ENCODE measurements around the gene DAD1.
A peak's percentile ranks its signal among the peaks of the same experiment; 100 is the strongest.
"Not testable (repeated sequence)": the region's sequence is repeated elsewhere in the genome, so short reads cannot be mapped to it uniquely, and the experiment has no call there.

Gene DAD1

DNA sequence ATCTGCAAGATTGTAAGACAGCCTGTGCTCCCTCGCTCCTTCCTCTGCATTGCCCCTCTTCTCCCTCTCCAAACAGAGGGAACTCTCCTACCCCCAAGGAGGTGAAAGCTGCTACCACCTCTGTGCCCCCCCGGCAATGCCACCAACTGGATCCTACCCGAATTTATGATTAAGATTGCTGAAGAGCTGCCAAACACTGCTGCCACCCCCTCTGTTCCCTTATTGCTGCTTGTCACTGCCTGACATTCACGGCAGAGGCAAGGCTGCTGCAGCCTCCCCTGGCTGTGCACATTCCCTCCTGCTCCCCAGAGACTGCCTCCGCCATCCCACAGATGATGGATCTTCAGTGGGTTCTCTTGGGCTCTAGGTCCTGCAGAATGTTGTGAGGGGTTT lies 37.4 kb downstream of the DAD1 start:
- no peak for DNase-seq

DNA sequence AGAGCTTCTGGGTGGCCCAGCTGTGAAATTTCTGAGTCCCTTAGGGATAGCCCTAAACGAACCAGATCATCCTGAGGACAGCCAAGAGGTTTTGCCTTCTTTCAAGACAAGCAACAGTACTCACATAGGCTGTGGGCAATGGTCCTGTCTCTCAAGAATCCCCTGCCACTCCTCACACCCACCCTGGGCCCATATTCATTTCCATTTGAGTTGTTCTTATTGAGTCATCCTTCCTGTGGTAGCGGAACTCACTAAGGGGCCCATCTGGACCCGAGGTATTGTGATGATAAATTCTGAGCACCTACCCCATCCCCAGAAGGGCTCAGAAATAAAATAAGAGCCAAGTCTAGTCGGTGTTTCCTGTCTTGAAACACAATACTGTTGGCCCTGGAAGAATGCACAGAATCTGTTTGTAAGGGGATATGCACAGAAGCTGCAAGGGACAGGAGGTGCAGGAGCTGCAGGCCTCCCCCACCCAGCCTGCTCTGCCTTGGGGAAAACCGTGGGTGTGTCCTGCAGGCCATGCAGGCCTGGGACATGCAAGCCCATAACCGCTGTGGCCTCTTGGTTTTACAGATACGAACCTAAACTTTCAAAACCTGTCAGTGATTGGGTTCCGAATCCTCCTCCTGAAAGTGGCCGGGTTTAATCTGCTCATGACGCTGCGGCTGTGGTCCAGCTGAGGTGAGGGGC lies 38.9 kb downstream of the DAD1 start:
- peak; percentile 81 for DNase-seq

DNA sequence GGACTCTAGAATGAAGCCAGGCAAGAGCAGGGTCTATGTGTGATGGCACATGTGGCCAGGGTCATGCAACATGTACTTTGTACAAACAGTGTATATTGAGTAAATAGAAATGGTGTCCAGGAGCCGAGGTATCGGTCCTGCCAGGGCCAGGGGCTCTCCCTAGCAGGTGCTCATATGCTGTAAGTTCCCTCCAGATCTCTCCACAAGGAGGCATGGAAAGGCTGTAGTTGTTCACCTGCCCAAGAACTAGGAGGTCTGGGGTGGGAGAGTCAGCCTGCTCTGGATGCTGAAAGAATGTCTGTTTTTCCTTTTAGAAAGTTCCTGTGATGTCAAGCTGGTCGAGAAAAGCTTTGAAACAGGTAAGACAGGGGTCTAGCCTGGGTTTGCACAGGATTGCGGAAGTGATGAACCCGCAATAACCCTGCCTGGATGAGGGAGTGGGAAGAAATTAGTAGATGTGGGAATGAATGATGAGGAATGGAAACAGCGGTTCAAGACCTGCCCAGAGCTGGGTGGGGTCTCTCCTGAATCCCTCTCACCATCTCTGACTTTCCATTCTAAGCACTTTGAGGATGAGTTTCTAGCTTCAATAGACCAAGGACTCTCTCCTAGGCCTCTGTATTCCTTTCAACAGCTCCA lies 39.6 kb downstream of the DAD1 start:
- DNase-seq = no peak

DNA sequence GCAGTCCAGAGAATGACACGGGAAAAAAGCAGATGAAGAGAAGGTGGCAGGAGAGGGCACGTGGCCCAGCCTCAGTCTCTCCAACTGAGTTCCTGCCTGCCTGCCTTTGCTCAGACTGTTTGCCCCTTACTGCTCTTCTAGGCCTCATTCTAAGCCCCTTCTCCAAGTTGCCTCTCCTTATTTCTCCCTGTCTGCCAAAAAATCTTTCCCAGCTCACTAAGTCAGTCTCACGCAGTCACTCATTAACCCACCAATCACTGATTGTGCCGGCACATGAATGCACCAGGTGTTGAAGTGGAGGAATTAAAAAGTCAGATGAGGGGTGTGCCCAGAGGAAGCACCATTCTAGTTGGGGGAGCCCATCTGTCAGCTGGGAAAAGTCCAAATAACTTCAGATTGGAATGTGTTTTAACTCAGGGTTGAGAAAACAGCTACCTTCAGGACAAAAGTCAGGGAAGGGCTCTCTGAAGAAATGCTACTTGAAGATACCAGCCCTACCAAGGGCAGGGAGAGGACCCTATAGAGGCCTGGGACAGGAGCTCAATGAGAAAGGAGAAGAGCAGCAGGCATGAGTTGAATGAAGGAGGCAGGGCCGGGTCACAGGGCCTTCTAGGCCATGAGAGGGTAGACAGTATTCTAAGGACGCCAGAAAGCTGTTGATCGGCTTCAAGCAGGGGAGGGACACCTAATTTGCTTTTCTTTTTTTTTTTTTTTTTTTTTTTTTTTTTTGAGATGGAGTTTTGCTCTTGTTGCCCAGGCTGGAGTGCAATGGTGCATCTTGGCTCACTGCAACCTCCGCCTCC lies 40.9 kb downstream of the DAD1 start:
- DNase-seq = no peak

DNA sequence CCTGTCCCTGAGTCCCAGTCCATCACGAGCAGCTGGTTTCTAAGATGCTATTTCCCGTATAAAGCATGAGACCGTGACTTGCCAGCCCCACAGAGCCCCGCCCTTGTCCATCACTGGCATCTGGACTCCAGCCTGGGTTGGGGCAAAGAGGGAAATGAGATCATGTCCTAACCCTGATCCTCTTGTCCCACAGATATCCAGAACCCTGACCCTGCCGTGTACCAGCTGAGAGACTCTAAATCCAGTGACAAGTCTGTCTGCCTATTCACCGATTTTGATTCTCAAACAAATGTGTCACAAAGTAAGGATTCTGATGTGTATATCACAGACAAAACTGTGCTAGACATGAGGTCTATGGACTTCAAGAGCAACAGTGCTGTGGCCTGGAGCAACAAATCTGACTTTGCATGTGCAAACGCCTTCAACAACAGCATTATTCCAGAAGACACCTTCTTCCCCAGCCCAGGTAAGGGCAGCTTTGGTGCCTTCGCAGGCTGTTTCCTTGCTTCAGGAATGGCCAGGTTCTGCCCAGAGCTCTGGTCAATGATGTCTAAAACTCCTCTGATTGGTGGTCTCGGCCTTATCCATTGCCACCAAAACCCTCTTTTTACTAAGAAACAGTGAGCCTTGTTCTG lies 41.6 kb downstream of the DAD1 start:
- DNase-seq = peak; percentile 30

DNA sequence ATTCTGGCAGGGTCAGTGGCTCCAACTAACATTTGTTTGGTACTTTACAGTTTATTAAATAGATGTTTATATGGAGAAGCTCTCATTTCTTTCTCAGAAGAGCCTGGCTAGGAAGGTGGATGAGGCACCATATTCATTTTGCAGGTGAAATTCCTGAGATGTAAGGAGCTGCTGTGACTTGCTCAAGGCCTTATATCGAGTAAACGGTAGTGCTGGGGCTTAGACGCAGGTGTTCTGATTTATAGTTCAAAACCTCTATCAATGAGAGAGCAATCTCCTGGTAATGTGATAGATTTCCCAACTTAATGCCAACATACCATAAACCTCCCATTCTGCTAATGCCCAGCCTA lies 42.3 kb downstream of the DAD1 start:
- DNase-seq = no peak

DNA sequence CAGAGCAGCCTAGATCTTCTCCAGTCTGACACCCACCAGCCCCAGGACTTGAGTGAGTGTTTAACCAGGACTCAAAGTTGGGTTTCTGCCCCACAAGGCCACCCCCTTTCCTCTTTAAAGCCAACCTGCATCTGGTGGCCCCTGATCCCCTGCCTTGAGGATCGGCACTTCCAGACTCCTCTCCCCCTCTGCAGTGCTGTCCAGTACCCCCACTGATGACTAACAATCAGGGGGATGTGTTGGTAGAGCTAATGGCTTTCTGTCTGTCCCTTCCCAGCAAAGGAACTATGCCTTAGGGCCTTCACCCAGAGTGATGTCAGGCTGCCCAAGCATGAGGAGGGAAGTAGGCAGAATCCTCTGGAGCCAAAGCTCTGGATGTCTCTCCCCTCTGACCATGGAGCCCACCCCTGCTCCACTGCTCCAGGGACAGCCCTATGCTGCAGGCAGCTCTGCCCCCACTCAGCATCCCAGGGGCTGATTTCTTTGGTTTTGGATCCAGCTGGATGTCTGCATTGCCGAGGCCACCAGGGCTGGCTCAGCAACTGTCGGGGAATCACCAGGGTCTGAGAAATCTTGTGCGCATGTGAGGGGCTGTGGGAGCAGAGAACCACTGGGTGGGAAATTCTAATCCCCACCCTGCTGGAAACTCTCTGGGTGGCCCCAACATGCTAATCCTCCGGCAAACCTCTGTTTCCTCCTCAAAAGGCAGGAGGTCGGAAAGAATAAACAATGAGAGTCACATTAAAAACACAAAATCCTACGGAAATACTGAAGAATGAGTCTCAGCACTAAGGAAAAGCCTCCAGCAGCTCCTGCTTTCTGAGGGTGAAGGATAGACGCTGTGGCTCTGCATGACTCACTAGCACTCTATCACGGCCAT lies 42.9 kb downstream of the DAD1 start:
- peak; percentile 54 for DNase-seq

DNA sequence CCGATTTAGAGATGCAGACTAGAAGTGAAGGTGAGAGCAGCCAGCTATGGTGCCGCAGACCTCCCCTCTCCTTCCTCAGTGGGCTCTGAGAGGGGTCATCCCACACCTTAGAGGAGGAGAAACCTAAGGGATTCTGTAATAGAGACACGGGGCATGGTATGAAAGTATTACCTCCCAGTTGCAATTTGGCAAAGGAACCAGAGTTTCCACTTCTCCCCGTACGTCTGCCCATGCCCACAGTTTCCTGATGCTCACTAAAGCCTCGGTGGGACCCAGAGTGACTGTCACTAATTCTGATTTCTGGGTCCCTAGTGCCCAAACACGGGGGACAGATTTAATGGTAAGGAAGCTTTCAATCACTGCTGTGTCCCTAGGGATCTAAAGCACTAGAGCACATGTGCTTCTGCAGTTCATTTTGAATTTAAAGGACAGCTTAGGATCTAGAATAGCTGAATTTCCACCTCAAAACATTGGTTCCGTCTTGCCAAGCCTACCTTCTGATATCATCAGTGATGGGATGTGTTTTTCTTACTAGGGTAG lies 44.1 kb downstream of the DAD1 start:
- no peak for DNase-seq

DNA sequence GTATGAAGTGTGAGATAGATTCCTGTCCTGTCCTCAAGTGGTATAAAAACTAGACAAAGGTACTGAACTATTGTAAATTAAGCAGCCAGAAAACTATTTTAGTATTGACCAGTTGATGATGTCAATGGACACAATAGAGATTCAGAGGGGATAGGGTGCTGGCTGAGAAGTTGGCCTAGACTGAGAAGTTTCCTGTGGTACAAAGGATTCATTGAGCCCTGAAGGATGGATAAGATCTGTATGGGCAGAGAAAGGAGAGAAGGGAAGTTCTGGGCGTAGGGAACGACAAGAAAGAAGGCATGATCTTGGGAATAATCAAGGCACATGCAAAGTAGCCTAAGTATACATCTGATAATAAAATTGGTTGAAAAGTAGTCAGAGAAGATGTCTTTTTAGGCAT lies 44.6 kb downstream of the DAD1 start:
- no peak for DNase-seq

DNA sequence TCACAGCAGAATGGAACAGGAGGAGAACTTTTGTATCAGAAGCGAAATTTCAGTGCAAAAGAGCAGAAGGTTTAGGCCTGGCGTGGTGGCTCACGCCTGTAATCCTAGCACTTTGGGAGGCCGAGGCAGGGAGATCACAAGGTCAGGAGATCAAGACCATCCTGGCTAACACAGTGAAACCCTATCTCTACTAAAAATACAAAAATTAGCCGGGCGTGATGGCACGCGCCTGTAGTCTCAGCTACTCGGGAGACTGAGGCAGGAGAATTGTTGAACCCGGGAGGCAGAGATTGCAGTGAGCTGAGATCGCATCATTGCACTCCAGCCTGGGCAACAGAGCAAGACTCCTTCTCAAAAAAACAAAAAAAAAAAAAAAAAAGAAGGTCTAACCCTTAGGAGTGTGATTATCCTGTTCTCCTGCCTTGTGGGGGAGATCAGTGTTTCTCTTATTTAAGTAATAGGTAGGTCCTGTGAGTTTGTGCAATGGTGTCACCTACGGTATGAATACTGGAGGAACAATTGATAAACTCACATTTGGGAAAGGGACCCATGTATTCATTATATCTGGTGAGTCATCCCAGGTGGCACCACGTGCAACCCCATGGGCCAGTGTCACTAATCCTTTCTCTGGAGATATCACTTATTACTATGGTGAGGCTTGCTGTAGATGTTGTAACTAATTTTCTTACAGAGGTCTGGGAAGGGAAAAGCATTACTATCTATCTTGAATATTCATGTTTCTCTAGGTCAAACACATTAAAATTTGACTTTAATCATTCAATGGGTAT lies 45.3 kb downstream of the DAD1 start:
- not testable (repeated sequence) for DNase-seq

DNA sequence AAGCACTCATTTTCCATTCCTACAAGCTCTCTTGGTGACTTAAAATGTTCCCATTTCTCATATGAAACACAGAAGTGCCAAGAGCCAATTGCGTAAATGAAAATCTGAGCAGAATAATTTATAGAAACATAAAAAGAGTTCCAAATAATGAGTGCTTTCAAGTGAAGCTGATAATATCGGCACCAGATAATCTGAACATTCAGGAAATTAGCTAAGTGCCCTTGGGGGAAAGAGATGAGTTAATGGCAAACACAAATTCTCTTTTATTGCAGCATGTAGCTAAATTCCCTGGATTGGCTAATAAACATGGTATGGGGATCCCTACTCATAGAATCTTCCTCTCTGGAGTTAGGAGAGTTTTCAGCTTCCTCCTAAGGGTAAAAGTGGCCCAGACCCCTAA lies 46.7 kb downstream of the DAD1 start:
- DNase-seq = no peak

DNA sequence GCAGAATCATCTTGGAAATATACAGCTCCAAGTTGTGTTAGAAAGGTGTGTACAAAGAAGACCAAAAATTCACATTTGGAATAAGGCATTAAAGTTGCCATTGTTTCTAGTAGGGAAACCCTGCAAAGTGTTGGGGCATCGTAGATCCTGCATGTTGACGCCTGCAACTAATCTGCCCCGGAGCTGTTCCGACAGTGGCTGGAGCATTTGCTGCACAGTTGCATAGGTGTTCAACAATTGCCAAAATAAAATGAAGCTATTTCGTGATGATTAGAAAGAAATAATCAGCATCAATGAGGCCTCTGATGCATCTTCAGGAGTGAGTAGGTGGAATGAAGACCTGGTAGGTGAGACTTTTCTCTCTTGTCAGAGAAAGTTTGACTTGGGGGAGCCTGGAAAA lies 47.3 kb downstream of the DAD1 start:
- DNase-seq = no peak

DNA sequence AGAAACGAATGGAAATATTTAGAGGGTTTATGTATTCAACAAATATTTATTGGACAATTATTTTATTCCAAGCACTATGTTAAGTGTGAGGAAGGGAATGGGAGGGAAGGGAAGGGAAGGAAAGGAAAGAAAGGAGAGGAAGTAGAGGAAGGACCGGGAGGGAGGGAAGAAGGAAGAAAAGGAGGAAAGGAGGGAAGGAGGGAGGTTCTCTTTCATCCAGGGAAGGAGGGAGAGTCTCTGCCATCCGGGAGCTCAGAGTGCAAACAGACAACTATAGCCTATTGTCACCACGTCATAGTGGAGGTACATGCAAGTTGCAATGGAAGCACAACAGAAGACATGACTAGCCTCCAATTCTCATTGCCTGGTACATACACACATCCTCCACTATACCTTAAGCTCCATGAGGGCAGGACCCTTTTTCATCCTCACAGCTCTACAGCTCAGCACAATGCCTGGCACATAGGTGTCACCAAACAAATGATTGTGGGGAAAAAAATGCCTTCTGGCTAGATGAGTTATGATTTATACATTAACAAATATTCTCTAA lies 48.1 kb downstream of the DAD1 start:
- no peak for DNase-seq

DNA sequence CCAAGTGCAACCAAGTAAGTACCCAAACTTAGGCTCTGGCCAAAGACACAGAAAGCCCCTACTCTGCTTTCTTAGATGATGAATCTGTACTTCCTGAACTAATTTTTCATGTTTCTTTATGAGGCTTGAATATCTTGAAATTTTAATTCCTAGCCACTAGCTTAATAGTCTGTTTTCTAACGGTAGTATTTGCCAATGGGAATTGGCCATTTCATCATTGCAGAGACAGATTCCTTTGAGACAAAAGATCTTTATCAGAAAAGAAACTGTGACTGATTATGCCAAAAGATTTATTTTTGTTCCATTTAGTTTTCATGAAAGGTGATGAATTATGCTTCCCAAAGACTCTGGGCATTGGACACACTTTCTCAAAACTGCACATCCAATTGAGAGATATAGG lies 48.7 kb downstream of the DAD1 start:
- no peak for DNase-seq

DNA sequence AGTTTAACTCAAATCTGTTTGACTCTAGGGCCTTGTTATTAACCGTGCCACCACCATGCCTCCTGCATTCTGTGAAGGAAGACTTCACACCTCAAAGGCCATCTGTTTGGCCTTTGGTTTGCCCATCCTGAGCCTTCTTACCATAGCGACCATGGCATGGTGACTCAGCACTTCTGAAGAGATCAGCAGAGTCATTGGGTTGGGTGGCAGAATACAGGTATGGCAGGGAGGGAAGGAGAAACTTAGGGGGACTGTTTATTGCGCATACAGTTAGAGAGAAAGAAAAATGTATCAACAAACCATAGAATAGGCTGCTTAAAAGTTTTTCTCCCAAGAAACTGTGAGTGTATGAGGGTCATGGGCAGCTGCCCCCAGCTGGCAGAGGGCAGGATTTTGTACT lies 49.2 kb downstream of the DAD1 start:
- DNase-seq = peak; percentile 51

DNA sequence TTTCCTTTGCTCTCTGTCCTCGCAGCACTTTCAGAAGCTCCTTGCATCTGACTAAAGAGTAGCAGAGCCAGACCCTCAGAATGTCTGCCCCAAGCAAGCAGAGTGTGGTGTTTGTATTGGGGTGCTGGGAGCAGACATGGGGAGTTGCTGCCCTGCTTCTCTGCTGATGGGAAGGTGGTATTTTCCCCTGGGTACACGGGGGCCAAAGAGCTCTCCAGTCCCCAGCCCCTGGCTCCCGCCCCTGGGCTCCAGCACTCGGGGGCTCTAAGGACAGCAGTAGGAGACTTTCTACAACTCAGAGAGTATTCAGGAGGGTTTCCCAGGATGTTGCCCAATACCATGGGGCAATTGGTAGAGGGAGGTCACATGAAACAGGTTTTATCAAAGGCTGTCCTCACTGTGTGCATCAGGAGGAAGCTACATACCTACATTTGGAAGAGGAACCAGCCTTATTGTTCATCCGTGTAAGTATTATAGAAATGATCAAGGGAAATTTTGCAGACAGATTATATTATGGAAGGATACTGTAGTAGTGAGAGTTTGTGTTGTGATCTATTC lies 50.3 kb downstream of the DAD1 start:
- no peak for DNase-seq

DNA sequence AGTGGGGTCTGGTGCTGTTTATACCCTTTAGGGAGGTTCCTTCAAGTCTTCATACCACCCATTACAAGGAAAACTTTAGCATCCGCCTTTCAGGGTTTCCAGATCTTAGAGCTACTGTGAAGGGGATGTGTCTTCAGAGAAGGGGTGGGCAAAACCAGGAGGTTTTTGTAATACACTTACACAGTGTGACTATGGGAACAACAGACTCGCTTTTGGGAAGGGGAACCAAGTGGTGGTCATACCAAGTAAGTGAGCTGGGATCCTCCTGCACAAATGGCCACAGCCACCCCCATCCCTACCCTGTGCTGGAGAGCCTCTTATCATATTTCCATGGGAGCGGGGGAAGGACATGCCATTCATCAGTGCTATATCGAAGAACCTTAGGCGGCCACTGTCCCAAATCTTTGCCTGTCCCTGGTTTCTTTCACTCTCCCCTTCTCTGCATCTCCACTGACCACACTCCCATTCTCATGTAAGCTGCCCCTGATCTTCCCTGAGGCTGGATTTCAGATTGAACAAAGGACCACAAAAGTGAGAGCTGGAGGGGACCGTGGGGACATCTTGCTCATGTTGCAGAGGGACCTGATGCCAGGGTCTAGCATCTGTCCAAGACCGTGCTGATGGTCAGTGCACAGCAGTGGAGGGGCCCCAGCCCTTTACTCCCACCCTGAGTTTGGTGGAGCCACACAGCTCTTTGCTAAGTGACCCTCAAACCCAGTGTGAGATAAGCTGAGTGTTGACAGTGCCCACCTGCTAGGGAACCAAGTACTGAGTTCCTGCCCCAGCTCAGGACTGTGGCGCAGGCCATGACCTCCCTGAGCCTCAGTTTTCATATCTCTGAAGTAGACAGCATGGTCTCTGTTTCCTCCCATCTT lies 51.4 kb downstream of the DAD1 start:
- DNase-seq = no peak

DNA sequence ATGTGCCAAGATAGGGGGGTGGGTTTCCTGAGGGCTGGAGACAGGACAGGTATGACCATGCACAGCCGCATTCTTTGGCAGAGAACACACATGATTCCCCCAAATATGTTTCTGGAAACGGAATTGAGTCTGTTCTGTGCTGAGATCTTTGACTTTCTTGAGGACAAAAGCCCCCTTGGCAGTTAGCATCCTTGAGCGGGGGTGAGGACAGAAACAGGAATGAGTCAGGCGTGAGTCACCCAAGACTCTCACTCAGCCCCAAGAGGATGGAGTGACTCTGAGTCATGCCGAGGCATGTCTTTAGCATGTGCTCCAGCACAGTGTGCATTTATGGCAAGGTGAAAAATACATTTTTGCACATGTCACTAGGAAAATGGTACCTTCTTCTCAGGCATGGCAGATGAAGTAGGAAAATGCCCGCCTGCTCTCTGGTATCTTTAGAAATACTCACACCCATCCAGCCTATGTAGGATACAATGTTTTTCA lies 52.1 kb downstream of the DAD1 start:
- DNase-seq = peak; percentile 92

DNA sequence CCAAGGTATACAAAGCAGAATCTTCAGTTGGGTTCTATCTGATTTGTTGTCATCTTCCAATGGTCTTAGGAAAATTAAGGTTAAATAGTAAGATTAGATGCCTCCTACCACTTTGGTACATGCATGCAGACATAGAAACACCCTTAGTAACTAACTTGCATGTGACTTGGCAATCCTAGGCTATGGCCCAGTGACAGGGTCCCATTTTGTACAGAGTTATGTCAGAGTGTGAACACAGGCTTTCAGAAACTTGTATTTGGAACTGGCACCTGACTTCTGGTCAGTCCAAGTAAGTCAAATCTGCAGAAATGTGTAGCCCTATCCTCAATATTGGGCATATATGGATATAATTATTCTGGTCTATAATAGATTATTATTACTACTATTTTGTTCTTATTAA lies 53.1 kb downstream of the DAD1 start:
- DNase-seq = no peak

DNA sequence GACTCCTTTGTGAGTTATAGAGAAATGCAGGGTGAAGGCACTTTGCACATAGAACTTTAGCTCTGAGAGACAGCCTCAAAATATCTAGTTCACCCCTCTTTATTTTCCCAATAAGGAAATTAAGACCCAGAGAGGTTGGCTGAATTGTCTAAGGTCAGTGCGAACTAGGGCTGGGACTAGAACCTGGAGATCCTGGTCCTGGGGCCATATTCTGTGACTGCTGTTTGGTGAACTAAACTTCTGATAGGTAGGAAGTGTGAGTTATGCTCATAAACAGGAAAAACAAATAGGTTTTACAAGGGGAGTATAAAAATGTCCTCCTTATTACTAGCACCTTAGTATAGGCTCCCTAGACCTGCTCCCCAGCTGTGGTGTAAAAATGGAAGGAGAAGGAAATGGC lies 53.9 kb downstream of the DAD1 start:
- no peak for DNase-seq

All from activated CD4-positive, alpha-beta T cell treated with anti-CD3 and anti-CD28 coated beads for 48 hours (primary cell).